HG03139 (cell line): Measurements from ENCODE around the gene CYFIP1.
A peak's percentile ranks its signal among the peaks of the same experiment; 100 is the strongest.
"Not testable (repeated sequence)": the region's sequence is repeated elsewhere in the genome, so short reads cannot be mapped to it uniquely, and the experiment has no call there.

ENCODE experiments used
- ATAC-seq: cut with Tn5 transposase; IDR thresholded peaks from one replicate; pipeline ENCODE4 v1.9.1; 2021; ENCODE audit not compliant: unreplicated experiment

Gene CYFIP1

GRCh38 chr15:22980189-22981050, at the start of gene CYFIP1:
CYFIP1 (minus strand) TSS chr15:22980368; CDS start chr15:22947285, 33,083 bp downstream.
- peak; percentile 45 for ATAC-seq

GRCh38 chr15:23026218-23026617, 46.0 kb upstream of the CYFIP1 start:
- ATAC-seq: no peak

DNA sequence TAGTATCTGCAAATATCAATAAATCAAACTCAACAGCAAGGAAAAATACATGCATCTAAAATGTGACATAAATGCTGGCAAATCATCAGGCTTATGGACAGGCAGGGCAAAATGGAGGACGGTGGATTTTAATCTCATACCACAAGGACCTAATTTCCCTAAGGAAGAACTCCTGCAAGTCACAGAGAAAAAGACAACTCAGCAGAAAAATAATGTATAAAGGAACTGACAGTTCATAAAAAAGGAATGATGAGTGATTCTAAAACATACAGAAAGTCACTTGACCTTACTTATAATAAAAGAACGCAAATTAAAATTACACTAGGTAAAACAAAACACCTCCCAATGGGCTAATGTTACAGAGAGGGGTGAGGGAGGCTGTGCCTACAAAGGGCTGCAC, 42.0 kb upstream of the CYFIP1 start:
- ATAC-seq: no peak

- no peak for ATAC-seq
Measured at GRCh38 chr15:23014394-23015000, 34.3 kb upstream of the CYFIP1 start.

- no peak for ATAC-seq
Measured at GRCh38 chr15:23013681-23014080, 33.5 kb upstream of the CYFIP1 start.

GRCh38 chr15:23012616-23013015, 32.4 kb upstream of the CYFIP1 start:
- ATAC-seq: not testable (repeated sequence)

GRCh38 chr15:23003736-23004135, 23.6 kb upstream of the CYFIP1 start:
- no peak for ATAC-seq

GRCh38 chr15:23002920-23003319, 22.8 kb upstream of the CYFIP1 start:
- no peak for ATAC-seq

DNA sequence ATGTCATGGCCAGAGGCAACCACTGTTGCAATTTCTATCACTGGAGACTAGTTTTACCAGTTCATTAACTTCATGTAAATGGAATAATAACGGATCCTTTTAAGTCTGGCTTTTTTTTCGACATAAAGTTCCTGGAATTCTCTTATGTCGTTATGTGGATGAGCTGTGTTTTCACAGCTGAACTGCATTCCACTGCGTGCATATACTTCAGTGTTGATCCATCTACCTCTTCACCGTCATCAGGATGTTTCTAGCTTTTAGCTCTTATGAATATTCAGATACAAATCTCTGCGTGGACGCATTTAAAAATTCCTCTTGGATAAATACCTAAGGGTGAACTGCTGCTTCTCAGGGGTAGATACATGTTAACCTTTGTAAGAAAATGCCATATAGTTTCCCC, 15.6 kb upstream of the CYFIP1 start:
- no peak for ATAC-seq

GRCh38 chr15:22992024-22992326, 11.8 kb upstream of the CYFIP1 start:
- ATAC-seq: no peak

DNA sequence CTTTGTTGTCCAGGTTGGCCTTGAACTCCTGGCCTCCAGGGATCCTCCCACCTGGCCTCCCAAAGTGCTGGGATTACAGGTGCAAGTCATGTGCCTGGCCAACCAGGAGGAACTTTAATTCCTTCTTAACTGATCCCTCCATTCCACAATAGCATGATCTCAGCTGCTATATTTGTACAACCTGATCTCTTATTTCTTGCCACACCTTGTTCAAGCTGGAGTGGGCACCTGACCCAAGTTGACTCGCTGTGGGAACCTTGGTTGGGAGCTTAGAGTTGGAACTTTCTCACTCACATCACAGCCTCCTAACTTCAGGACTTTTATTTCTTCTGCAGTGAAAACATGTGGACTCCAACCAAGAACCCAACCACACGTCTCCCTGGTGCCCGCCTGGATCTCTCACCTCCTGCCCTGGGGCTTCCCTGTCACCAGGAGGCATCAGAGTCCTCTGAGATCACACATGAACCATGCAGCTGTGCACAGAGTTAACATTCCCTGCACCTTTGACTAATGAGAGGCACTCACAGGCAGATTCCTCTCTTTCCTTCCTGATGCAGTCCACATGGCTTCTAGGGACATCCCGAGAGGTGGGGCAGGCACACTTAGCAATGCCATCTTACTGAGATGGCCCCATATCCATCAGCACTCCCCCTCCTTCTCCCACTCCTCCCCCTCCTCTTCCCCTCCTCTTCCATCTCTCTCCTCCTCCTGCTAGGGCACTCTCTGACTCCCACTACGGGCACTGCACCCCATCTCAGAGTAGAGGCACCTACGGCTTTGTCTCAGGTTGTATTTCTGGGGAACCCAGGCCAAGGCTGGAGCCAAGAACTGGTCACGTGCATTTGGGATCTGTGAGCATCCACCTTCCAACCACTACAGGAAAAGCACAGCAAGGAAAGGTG, 9.7 kb upstream of the CYFIP1 start:
- ATAC-seq: no peak

DNA sequence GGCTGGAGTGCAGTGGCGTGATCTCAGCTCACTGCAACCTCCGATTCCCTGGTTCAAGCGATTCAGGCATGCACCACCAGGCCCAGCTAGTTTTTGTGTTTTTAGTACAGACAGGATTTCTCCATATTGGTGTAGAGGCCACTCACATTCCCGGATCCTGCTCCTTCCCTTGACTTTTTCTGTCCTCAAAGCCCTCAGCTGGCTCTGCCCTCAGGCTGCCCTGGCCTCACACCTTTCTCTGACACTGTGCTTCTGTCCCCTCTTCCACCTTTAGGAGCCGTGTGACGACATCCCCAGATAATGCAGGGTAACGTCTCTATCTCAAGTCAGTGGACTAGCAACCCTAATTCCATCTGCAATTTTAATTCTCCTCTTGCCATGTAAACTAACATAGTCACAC, 8.6 kb upstream of the CYFIP1 start:
- ATAC-seq: no peak

GRCh38 chr15:22981931-22982330, 1.8 kb upstream of the CYFIP1 start:
- not testable (repeated sequence) for ATAC-seq

DNA sequence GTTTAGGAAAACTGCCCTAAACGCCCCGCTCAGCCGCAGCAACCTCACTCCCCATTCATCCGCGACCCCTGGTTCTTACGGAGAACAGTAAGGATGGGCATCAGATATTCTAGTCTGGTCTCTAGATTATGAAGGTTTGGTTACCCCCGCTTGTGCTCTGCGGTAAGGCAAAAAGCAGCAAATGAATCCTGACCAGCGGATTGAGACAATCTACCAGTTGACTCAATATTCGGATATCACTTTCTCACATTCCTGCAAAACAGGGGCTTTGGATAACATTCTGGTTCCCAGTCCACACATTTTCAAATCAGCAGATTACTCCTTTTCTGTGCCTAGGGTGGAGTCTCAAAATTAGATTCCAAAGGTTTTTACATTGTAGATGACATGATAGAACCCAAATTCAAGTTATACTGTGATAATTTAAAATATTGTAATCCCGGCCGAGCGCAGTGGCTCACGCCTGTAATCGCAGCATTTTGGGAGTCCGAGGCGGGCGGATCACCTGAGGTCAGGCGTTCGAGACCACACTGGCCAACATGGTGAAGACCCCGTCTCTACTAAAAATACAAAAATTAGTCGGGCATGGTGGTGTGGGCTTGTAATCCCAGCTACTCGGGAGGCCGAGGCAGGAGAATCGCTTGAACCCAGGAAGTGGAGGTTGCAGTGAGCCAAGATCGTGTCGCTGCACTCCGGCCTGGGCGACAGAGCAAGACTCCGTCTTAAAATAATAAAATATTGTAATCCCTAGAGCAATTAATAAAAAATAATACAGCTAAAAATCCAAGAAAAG, 1.1 kb upstream of the CYFIP1 start:
- ATAC-seq: no peak

- ATAC-seq: peak; percentile 45
Measured at GRCh38 chr15:22979238-22980188, 655 bp downstream of the CYFIP1 start.

- ATAC-seq: peak; percentile 42
Measured at GRCh38 chr15:22978691-22979237, 1.4 kb downstream of the CYFIP1 start.

GRCh38 chr15:22974745-22975144, 5.4 kb downstream of the CYFIP1 start:
- ATAC-seq: no peak

- ATAC-seq: no peak
Measured at GRCh38 chr15:22973987-22974386, 6.2 kb downstream of the CYFIP1 start.

- ATAC-seq: no peak
Measured at GRCh38 chr15:22973286-22973685, 6.9 kb downstream of the CYFIP1 start.
